ENCODE measurements around the gene HES6. TPM values are rescaled to one million over a fixed set of nuclear protein-coding genes. Genes with fewer than 3 reads are reported as not detected.

HES6 gene
- total and polyA plus RNA-seq, 4 donors = 22.3 to 114 (median 76.6) TPM

DNA sequence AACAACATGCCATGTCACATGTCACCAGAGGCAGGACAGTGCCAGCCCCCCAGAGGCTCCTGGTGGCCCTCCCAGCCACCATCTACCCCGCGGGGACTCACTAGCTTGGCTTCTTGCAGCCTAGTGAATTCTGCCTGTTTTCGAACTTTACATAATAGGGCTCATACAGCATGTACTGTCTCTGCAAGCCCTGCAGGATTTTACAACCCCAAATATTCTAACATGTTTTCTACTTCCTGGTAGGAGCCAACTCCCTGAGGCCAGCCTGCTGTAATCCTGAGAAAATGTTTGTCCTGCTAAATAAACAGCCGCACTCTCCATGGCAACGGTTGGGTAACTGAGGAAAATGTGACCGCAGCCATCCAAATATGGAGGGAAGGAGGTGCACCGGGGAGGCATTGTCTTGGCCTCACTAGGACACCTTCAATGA is 45.8 kb upstream of the HES6 start:
- Histone ChIP-seq H3K4me3 (ENCODE audit: low read depth, low read length) (no peak overlapping the region), H3K27ac (ENCODE audit: low read depth, low read length) (peak overlapping the region; percentile 84), H3K4me1 (ENCODE audit: control insufficient read depth, insufficient read depth, low read length) (peaks cover 78% of the 10 kb centered on the region), H3K9me3 (ENCODE audit: control insufficient read depth, insufficient read depth, low read length) (no peaks in the 10 kb centered on the region), H3K36me3 (ENCODE audit: control insufficient read depth, insufficient read depth, low read length) (peaks cover 15% of the 10 kb centered on the region), H3K27me3 (ENCODE audit: control insufficient read depth, insufficient read depth, low read length) (no peaks in the 10 kb centered on the region)
- peak in 4 of 6 donors; percentile 61 to 88 (median 76) for DNase-seq (ENCODE audit: low read depth in 4 of 6, low spot score in 6 of 6)
- WGBS (ENCODE audit: insufficient coverage) = 9% methylated on average over 6 of the region's 7 CpGs

DNA sequence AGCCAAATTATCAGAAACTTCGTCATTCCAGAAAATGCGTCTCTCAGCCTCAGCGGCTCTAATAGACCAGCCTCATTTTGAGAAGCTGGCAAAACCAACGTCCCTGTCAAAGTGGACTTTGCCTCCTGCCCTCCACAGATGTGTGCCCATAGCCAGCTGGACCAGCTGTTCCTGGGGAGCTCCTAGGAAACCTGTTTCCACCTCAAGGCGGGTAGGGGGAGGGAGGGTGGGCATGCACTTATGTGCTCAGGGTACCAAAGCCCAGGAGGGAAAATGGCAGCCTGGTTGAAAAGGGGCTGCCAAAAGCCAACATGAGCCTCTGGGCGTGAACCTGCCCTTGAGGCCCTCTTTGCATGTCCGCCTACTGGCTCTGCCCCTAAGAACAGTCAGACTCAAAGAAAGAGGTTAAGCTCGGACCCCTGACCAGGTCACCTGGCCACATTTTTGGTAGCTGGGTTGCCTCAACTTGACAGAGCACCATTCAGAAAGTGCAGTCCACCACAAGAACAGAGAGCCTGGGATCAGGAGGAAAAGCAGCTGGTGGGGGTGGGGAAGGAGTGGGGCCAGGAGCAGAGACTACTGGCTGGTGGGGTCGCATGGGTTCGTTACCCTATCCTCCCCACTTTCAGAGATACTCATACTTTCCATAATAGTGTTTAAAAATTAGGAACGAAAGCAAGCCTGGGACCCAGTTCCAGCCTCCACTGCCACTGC is 45.1 kb upstream of the HES6 start:
- Histone ChIP-seq H3K27me3 (ENCODE audit: control insufficient read depth, insufficient read depth, low read length) (no peaks in the 10 kb centered on the region), H3K27ac (ENCODE audit: low read depth, low read length) (peak overlapping the region; percentile 84), H3K4me3 (ENCODE audit: low read depth, low read length) (no peak overlapping the region), H3K4me1 (ENCODE audit: control insufficient read depth, insufficient read depth, low read length) (peaks cover 78% of the 10 kb centered on the region), H3K36me3 (ENCODE audit: control insufficient read depth, insufficient read depth, low read length) (peaks cover 17% of the 10 kb centered on the region), H3K9me3 (ENCODE audit: control insufficient read depth, insufficient read depth, low read length) (no peaks in the 10 kb centered on the region)
- WGBS (ENCODE audit: insufficient coverage) = 75% methylated on average over 7 of the region's 11 CpGs
- DNase-seq (ENCODE audit: low read depth in 4 of 6, low spot score in 6 of 6) = no peak

GRCh38 chr2:238282861-238283738 is 43.3 kb upstream of the HES6 start:
- Histone ChIP-seq H3K4me3 (ENCODE audit: low read depth, low read length) (no peak overlapping the region), H3K27me3 (ENCODE audit: control insufficient read depth, insufficient read depth, low read length) (no peaks in the 10 kb centered on the region), H3K36me3 (ENCODE audit: control insufficient read depth, insufficient read depth, low read length) (peaks cover 21% of the 10 kb centered on the region), H3K9me3 (ENCODE audit: control insufficient read depth, insufficient read depth, low read length) (no peaks in the 10 kb centered on the region), H3K27ac (ENCODE audit: low read depth, low read length) (no peak overlapping the region), H3K4me1 (ENCODE audit: control insufficient read depth, insufficient read depth, low read length) (peaks cover 79% of the 10 kb centered on the region)
- peak in 1 of 6 donors; percentile 17 for DNase-seq (ENCODE audit: low read depth in 4 of 6, low spot score in 6 of 6)
- WGBS (ENCODE audit: insufficient coverage) = 90% methylated on average over 15 of the region's 17 CpGs

DNA sequence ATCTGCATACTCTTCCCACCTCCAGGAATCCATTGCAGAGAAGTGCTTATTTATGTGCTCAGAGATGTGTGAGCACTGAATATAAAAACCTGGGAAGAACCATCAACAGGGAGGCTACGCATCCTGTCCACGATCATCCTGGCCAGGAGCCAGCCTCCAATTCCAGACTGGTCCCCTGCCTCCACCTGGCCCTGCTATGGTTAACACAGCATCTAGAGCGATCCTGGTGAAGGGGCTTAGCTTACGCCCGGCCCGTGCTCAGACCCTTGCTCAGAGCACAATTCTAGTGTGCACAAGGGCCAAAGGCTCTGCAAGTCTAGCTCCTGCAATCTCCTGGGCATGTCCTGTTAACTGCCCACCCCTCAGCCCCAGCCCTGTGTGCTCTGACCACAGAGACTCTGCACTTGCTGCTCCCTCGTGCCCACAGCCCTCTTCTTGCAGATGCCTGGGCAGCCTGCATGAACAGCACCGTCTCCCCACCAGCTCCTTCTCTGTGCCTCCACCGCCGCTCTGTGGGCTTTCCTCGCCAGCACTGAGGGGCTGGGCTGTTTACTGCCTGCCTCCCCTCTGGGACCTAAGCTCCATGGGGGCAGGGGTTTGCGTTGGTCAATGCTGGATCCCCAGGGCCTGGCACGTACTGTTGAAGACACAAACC is 42.1 kb upstream of the HES6 start:
- H3K4me1 ChIP-seq (ENCODE audit: control insufficient read depth, insufficient read depth, low read length) = peaks cover 68% of the 10 kb centered on the region
- no peaks in the 10 kb centered on the region for H3K9me3 ChIP-seq (ENCODE audit: control insufficient read depth, insufficient read depth, low read length)
- no peak overlapping the region for H3K27ac ChIP-seq (ENCODE audit: low read depth, low read length)
- no peak overlapping the region for H3K4me3 ChIP-seq (ENCODE audit: low read depth, low read length)
- 82% methylated on average over 11 of the region's 13 CpGs for WGBS (ENCODE audit: insufficient coverage)
- no peak for DNase-seq (ENCODE audit: low read depth in 4 of 6, low spot score in 6 of 6)
- no peaks in the 10 kb centered on the region for H3K27me3 ChIP-seq (ENCODE audit: control insufficient read depth, insufficient read depth, low read length)
- peaks cover 27% of the 10 kb centered on the region for H3K36me3 ChIP-seq (ENCODE audit: control insufficient read depth, insufficient read depth, low read length)

- no peaks in the 10 kb centered on the region for H3K9me3 ChIP-seq (ENCODE audit: control insufficient read depth, insufficient read depth, low read length)
- DNase-seq (ENCODE audit: low read depth in 4 of 6, low spot score in 6 of 6) = no peak
- H3K27me3 ChIP-seq (ENCODE audit: control insufficient read depth, insufficient read depth, low read length) = no peaks in the 10 kb centered on the region
- H3K4me1 ChIP-seq (ENCODE audit: control insufficient read depth, insufficient read depth, low read length) = peaks cover 51% of the 10 kb centered on the region
- WGBS (ENCODE audit: insufficient coverage) = 89% methylated on average over 11 of the region's 12 CpGs
- no peak overlapping the region for H3K27ac ChIP-seq (ENCODE audit: low read depth, low read length)
- no peak overlapping the region for H3K4me3 ChIP-seq (ENCODE audit: low read depth, low read length)
- peaks cover 43% of the 10 kb centered on the region for H3K36me3 ChIP-seq (ENCODE audit: control insufficient read depth, insufficient read depth, low read length)
Observed at GRCh38 chr2:238280083-238280825, 40.4 kb upstream of the HES6 start.

- no peaks in the 10 kb centered on the region for H3K9me3 ChIP-seq (ENCODE audit: control insufficient read depth, insufficient read depth, low read length)
- no peaks in the 10 kb centered on the region for H3K27me3 ChIP-seq (ENCODE audit: control insufficient read depth, insufficient read depth, low read length)
- H3K36me3 ChIP-seq (ENCODE audit: control insufficient read depth, insufficient read depth, low read length) = peaks cover 51% of the 10 kb centered on the region
- WGBS (ENCODE audit: insufficient coverage) = 91% methylated on average over 6 of the region's 6 CpGs
- no peak for DNase-seq (ENCODE audit: low read depth in 4 of 6, low spot score in 6 of 6)
- H3K27ac ChIP-seq (ENCODE audit: low read depth, low read length) = no peak overlapping the region
- no peak overlapping the region for H3K4me3 ChIP-seq (ENCODE audit: low read depth, low read length)
- peaks cover 41% of the 10 kb centered on the region for H3K4me1 ChIP-seq (ENCODE audit: control insufficient read depth, insufficient read depth, low read length)
Observed at GRCh38 chr2:238279324-238279682, 39.5 kb upstream of the HES6 start.

DNA sequence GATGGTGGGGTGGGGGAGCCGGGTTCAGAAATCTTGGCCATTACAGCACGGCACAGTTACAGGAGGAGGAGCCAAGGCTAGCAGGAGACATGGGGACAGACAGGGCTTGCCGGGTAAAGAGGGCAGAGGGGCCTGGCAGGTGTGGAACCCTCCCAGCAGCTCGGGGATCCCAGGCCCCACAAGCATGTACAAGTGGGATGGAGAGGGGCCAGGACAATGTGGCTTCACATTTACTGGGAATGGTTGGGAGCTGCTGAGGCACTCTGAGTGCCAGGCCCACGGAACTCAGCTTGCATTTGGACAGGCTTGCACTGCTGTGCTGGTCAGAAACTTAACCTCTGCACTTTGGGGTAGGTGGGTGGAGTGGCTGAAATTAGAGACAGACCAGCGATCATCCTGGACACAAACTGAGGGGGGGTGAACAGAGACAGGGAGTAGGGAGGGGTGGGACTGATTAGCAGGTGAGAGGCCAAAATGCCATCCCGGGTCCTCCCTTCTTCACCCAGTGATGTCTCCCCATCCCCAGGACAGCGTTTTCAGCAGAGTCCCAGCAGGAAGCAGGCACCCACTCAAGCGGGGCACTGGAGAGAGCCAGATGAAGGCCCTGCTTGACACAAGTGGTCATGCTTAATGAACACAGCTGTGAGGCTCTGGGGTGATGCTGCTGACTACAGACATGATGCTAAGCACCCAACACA is 38.9 kb upstream of the HES6 start:
- Histone ChIP-seq H3K4me3 (ENCODE audit: low read depth, low read length) (no peak overlapping the region), H3K27me3 (ENCODE audit: control insufficient read depth, insufficient read depth, low read length) (no peaks in the 10 kb centered on the region), H3K27ac (ENCODE audit: low read depth, low read length) (no peak overlapping the region), H3K9me3 (ENCODE audit: control insufficient read depth, insufficient read depth, low read length) (no peaks in the 10 kb centered on the region), H3K36me3 (ENCODE audit: control insufficient read depth, insufficient read depth, low read length) (peaks cover 56% of the 10 kb centered on the region), H3K4me1 (ENCODE audit: control insufficient read depth, insufficient read depth, low read length) (peaks cover 36% of the 10 kb centered on the region)
- no peak for DNase-seq (ENCODE audit: low read depth in 4 of 6, low spot score in 6 of 6)
- WGBS (ENCODE audit: insufficient coverage) = 66% methylated on average over 8 of the region's 9 CpGs

- DNase-seq (ENCODE audit: low read depth in 4 of 6, low spot score in 6 of 6) = peak in 1 of 6 donors; percentile 26
- Histone ChIP-seq H3K9me3 (ENCODE audit: control insufficient read depth, insufficient read depth, low read length) (no peaks in the 10 kb centered on the region), H3K27ac (ENCODE audit: low read depth, low read length) (no peak overlapping the region), H3K4me3 (ENCODE audit: low read depth, low read length) (no peak overlapping the region), H3K27me3 (ENCODE audit: control insufficient read depth, insufficient read depth, low read length) (no peaks in the 10 kb centered on the region), H3K36me3 (ENCODE audit: control insufficient read depth, insufficient read depth, low read length) (peaks cover 53% of the 10 kb centered on the region), H3K4me1 (ENCODE audit: control insufficient read depth, insufficient read depth, low read length) (peaks cover 25% of the 10 kb centered on the region)
- 59% methylated on average over 15 of the region's 15 CpGs for WGBS (ENCODE audit: insufficient coverage)
Observed at GRCh38 chr2:238277695-238278094, 37.9 kb upstream of the HES6 start.
